Esophagus muscularis mucosa (tissue), 4 donors: ENCODE data around the gene FBXW2.

Experiments used
- CTCF ChIP-seq, 3 experiments: fragments of 200-600 bp in 2 of 3; fragments of 450-650 bp in 1 of 3; sonication (generic) in 2 of 3; IDR thresholded peaks; one replicate each; pipeline ENCODE4 v1.5.1; 2017 to 2019; ENCODE audit warnings: antibody characterized with exemption in 3 of 3, mild to moderate bottlenecking in 2 of 3, moderate library complexity in 1 of 3
- EP300 ChIP-seq: sonication (generic); formaldehyde crosslinking; IDR thresholded peaks from one replicate; pipeline ENCODE4 v1.6.1; 2017; ENCODE audit warnings: antibody characterized with exemption
- POLR2AphosphoS5 ChIP-seq, 2 donors: sonication (generic); formaldehyde crosslinking; IDR thresholded peaks; one replicate each; pipeline ENCODE4 v1.6.1; 2017; ENCODE audit warnings: antibody characterized with exemption in 2 of 2

- TF ChIP-seq CTCF (IDR thresholded peaks at IDR 0.05) (no peak), POLR2AphosphoS5 (IDR thresholded peaks at IDR 0.05) (no peak), EP300 (no peak)
Measured at GRCh38 chr9:120837921-120838320, 44.7 kb upstream of the FBXW2 start.
